IMR-90 (cell line): ENCODE data around the gene AGMO. TPM values are rescaled to one million over a fixed set of nuclear protein-coding genes. Genes with fewer than 3 reads are reported as not detected.

Source experiments
- ATAC-seq: fragments of 200-7000 bp; cut with Tn5 transposase; 2 replicates; pipeline ENCODE4 v1.9.1; 2020; ENCODE audit warnings: low read depth, mild to moderate bottlenecking, moderate library complexity
- BruUV-seq: library from RNA; stranded (reverse); fragments of 400-500 nt; replicated peaks from 2 replicates; lab custom pipeline; 2021; lab: Mats Ljungman, UMichigan
- CTCF ChIA-PET: fragments of 300-600 bp; formaldehyde crosslinking; extraction: SDS; loops from one replicate; lab custom pipeline; 2021; ENCODE audit warnings: antibody characterized with exemption; lab: Yijun Ruan, JAX
- POLR2A ChIA-PET: fragments of 300-600 bp; sonication (Branson Sonifier 250); formaldehyde crosslinking; loops from one replicate; lab custom pipeline; 2022; ENCODE audit warnings: antibody characterized with exemption; ENCODE audit not compliant: unreplicated experiment; lab: Charles Lee
- DNase-seq: peaks from one replicate; pipeline ENCODE4 v3.0.0; 2013
- H2AFZ ChIP-seq: replicated peaks from 2 replicates; pipeline ENCODE3; 2013; ENCODE audit warnings: low read length, mild to moderate bottlenecking; ENCODE audit not compliant: poor library complexity
- H2AK5ac ChIP-seq: 2 replicates; pipeline ENCODE4 v1.6.1; 2013; ENCODE audit warnings: low read depth, low read length, inconsistent platforms
- H2AK9ac ChIP-seq: replicated peaks from 2 replicates; pipeline ENCODE3; 2013; ENCODE audit warnings: mild to moderate bottlenecking, low read depth, low read length, moderate library complexity; ENCODE audit not compliant: poor library complexity
- H2BK120ac ChIP-seq: 2 replicates; pipeline ENCODE4 v1.6.1; 2013; ENCODE audit warnings: low read depth, low read length, inconsistent platforms
- H2BK15ac ChIP-seq: 3 replicates; pipeline ENCODE4 v1.6.1; 2013; ENCODE audit warnings: low read depth, low read length, inconsistent platforms
- H2BK20ac ChIP-seq: 2 replicates; pipeline ENCODE4 v1.6.1; 2013; ENCODE audit warnings: low read depth, mild to moderate bottlenecking, inconsistent platforms, low read length, moderate library complexity
- H2BK5ac ChIP-seq: 2 replicates; pipeline ENCODE4 v1.6.1; 2013; ENCODE audit warnings: mild to moderate bottlenecking, low read depth, low read length, inconsistent platforms; ENCODE audit not compliant: poor library complexity, severe bottlenecking
- H3K14ac ChIP-seq: replicated peaks from 2 replicates; pipeline ENCODE4 v1.6.1; 2013; ENCODE audit warnings: low read depth, low read length, inconsistent platforms
- H3K18ac ChIP-seq: 2 replicates; pipeline ENCODE4 v1.6.1; 2013; ENCODE audit warnings: low read depth, low read length, control low read depth
- H3K23ac ChIP-seq: 2 replicates; pipeline ENCODE4 v1.6.1; 2013; ENCODE audit warnings: low read depth, low read length, inconsistent platforms
- H3K27ac ChIP-seq: 2 replicates; pipeline ENCODE4 v1.5.1; 2013; ENCODE audit warnings: mild to moderate bottlenecking, control low read depth, low read length; ENCODE audit not compliant: insufficient read depth
- H3K27me3 ChIP-seq: 2 replicates; pipeline ENCODE4 v1.6.1; 2013; ENCODE audit warnings: low read length; ENCODE audit not compliant: control insufficient read depth, insufficient read depth
- H3K36me3 ChIP-seq: 2 replicates; pipeline ENCODE4 v1.6.1; 2013; ENCODE audit warnings: low read length, mixed read lengths; ENCODE audit not compliant: control insufficient read depth, insufficient read depth
- H3K4ac ChIP-seq: 2 replicates; pipeline ENCODE4 v1.6.1; 2013; ENCODE audit warnings: low read depth, low read length, inconsistent platforms
- H3K4me1 ChIP-seq: 2 replicates; pipeline ENCODE4 v1.6.1; 2013; ENCODE audit warnings: low read length, mixed read lengths; ENCODE audit not compliant: control insufficient read depth, insufficient read depth
- H3K4me2 ChIP-seq: 2 replicates; pipeline ENCODE4 v1.6.1; 2013; ENCODE audit warnings: low read depth, mild to moderate bottlenecking, control low read depth, low read length, moderate library complexity
- H3K4me3 ChIP-seq: 2 replicates; pipeline ENCODE4 v1.5.1; 2013; ENCODE audit warnings: low read depth, mild to moderate bottlenecking, control low read depth, low read length, moderate library complexity; ENCODE audit not compliant: insufficient read depth
- H3K56ac ChIP-seq: 2 replicates; pipeline ENCODE4 v1.6.1; 2013; ENCODE audit warnings: low read length, inconsistent platforms; ENCODE audit not compliant: insufficient read depth; ENCODE audit errors: extremely low read depth
- H3K79me1 ChIP-seq, 2 experiments: 2 replicates each; pipeline ENCODE4 v1.6.1; 2013; ENCODE audit warnings: low read length in 2 of 2, inconsistent platforms in 1 of 2, low read depth in 1 of 2
- H3K9ac ChIP-seq: 2 replicates; pipeline ENCODE4 v1.6.1; 2013; ENCODE audit warnings: low read depth, low read length, control low read depth
- H3K9me1 ChIP-seq: 2 replicates; pipeline ENCODE4 v1.6.1; 2013; ENCODE audit warnings: low read length, inconsistent platforms; ENCODE audit not compliant: insufficient read depth
- H3K9me3 ChIP-seq: 2 replicates; pipeline ENCODE4 v1.6.1; 2013; ENCODE audit warnings: low read length; ENCODE audit not compliant: control insufficient read depth, insufficient read depth
- H4K20me1 ChIP-seq: 2 replicates; pipeline ENCODE4 v1.6.1; 2013; ENCODE audit warnings: low read length, inconsistent platforms; ENCODE audit not compliant: insufficient read depth
- H4K5ac ChIP-seq: 2 replicates; pipeline ENCODE4 v1.6.1; 2013; ENCODE audit warnings: mild to moderate bottlenecking, low read depth, low read length, control low read depth
- H4K8ac ChIP-seq, 2 experiments: 2 replicates each; pipeline ENCODE4 v1.6.1; 2013; ENCODE audit warnings: low read depth in 2 of 2, low read length in 2 of 2, control low read depth in 1 of 2, inconsistent platforms in 1 of 2
- H4K91ac ChIP-seq: 2 replicates; pipeline ENCODE4 v1.6.1; 2013; ENCODE audit warnings: low read depth, low read length, inconsistent platforms; ENCODE audit not compliant: insufficient read depth
- BHLHE40 ChIP-seq: fragments of 150-350 bp; IDR thresholded peaks from 2 replicates; pipeline ENCODE4 v1.6.1; 2016; ENCODE audit warnings: mild to moderate bottlenecking, low read depth, low read length
- CTCF ChIP-seq: conservative IDR thresholded peaks from 2 replicates; pipeline ENCODE4 v1.5.1; 2012; ENCODE audit warnings: mild to moderate bottlenecking, low read depth, low read length, improper control_type of control experiment
- ELK1 ChIP-seq: fragments of 150-350 bp; IDR thresholded peaks from 2 replicates; pipeline ENCODE4 v1.6.1; 2016; ENCODE audit warnings: low read depth, mild to moderate bottlenecking, low read length, moderate library complexity, borderline replicate concordance
- MAZ ChIP-seq: IDR thresholded peaks from 2 replicates; pipeline ENCODE4 v1.6.1; 2012; ENCODE audit warnings: low read depth, mild to moderate bottlenecking, low read length, improper control_type of control experiment, moderate library complexity, borderline replicate concordance
- MXI1 ChIP-seq: IDR thresholded peaks from 2 replicates; pipeline ENCODE4 v1.6.1; 2012; ENCODE audit warnings: low read depth, mild to moderate bottlenecking, low read length, moderate library complexity, borderline replicate concordance
- RAD21 ChIP-seq: IDR thresholded peaks from 2 replicates; pipeline ENCODE4 v1.6.1; 2012; ENCODE audit warnings: low read length, improper control_type of control experiment
- RCOR1 ChIP-seq: IDR thresholded peaks from 2 replicates; pipeline ENCODE4 v1.6.1; 2012; ENCODE audit warnings: mild to moderate bottlenecking, low read length, improper control_type of control experiment; ENCODE audit not compliant: insufficient replicate concordance
- WGBS, 2 experiments: methylation state at CpG; one replicate each; pipeline versions ENCODE4 v1.1.5 to v1.1.7; 2013; ENCODE audit warnings: missing lambda C conversion rate in 2 of 2; ENCODE audit not compliant: insufficient read length in 1 of 2; ENCODE audit errors: extremely low coverage in 2 of 2; 5-methylcytosine and 5-hydroxymethylcytosine counted together
- dilution Hi-C: fragments of 300-500 bp; cut with HindIII; formaldehyde crosslinking; loops from one replicate; pipeline ENCODE4 v1.14.3; 2018; ENCODE audit warnings: low sequenced_read_pairs; ENCODE audit not compliant: unreplicated experiment
- in situ Hi-C: fragments of 300-500 bp; cut with MboI; formaldehyde crosslinking; loops from 3 replicates; pipeline ENCODE4 v1.14.3; 2019; ENCODE audit warnings: low sequenced_read_pairs, inconsistent platforms, mixed read lengths
- intact Hi-C: fragments of 100-400 bp; cut with micrococcal nuclease; formaldehyde crosslinking; loops from 2 replicates; pipeline ENCODE4 v1.10.0; 2022
- polyA plus RNA-seq, 3 experiments: library from polyadenylated mRNA; depleted of rRNA; stranded (reverse); fragments of >200 nt; gene quantifications; 2 replicates each; pipeline ENCODE4 v1.2.3, GENCODE V29; 2012; ENCODE audit warnings: low replicate concordance in 1 of 3
- total RNA-seq: library from RNA; depleted of rRNA; stranded (reverse); fragments of >200 nt; gene quantifications from 2 replicates; pipeline ENCODE4 v1.2.3, GENCODE V29; 2012

AGMO gene
- total and polyA plus RNA-seq, 2 of the 4 experiments (the other 2 are of a cell fraction): not detected

DNA sequence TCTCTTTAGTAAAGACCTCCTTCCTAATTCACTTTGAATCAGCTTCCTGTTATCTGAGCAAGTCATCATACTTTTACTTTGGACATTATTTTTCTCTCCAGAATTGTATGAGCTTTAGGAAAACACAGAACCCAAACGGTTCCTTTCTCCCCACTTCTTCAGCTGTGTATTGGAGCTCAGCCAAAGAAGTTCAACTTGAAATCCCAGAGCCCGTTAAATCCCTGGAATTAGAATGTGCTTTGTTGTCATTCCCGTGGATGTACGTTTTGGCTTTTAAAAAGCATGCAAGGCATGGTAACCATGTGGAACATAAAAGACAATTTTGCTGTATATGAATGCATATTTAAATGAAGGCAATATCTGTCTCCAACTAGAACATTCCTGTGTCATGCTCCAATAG, 46.6 kb downstream of the AGMO start:
- dilution Hi-C loops (no loop called here), intact Hi-C loops (no loop called here)

More for the DNA sequence above, 46.6 kb downstream of the AGMO start:
- Histone ChIP-seq H3K4me2 (peak overlapping the region; percentile 52; the same call in 1 of the 2 replicates), H4K91ac (no peak overlapping the region), H2AK9ac (no peak overlapping the region), H2AFZ (no peak overlapping the region), H3K4me1 (no peaks in the 10 kb centered on the region), H3K23ac (no peak overlapping the region), H3K4ac (no peak overlapping the region), H2BK15ac (no peak overlapping the region), H3K36me3 (no peaks in the 10 kb centered on the region), H4K8ac (0 out of 4 replicates have a peak overlapping the region, but pooled peaks of 1 of the 2 experiments have one; percentile 45), H3K79me1 (no peaks in the 10 kb centered on the region), H2BK120ac (no peak overlapping the region), H3K4me3 (peak overlapping the region; percentile 26; the same call in 1 of the 2 replicates), H2BK20ac (no peak overlapping the region), H2AK5ac (no peak overlapping the region), H3K56ac (no peak overlapping the region), H3K27ac (no peak overlapping the region), H2BK5ac (no peak overlapping the region), H3K9me1 (no peaks in the 10 kb centered on the region), H3K18ac (no peak overlapping the region), H3K9me3 (no peaks in the 10 kb centered on the region), H3K14ac (no peak overlapping the region), H3K9ac (no peak overlapping the region), H4K5ac (no peak overlapping the region), H4K20me1 (no peaks in the 10 kb centered on the region), H3K27me3 (no peaks in the 10 kb centered on the region)
- ChIA-PET POLR2A (no interaction called here), CTCF (no interaction called here)
- DNase-seq (peak; percentile 1), ATAC-seq (peak; percentile 57)
- BruUV-seq: no TSS peak
- in situ Hi-C loops: no loop called here
- WGBS, 2 experiments: no CpG with 5 or more reads among the region's 4 CpGs
- no peak for TF ChIP-seq RAD21
- TF ChIP-seq CTCF: no peak
- no peak for TF ChIP-seq MXI1
- TF ChIP-seq ELK1: no peak
- TF ChIP-seq RCOR1: no peak
- no peak for TF ChIP-seq MAZ
- no peak for TF ChIP-seq BHLHE40
